ENCODE results near the gene MTR. TPM values are rescaled to one million over a fixed set of nuclear protein-coding genes. Genes with fewer than 3 reads are reported as not detected.

The MTR gene
- total and polyA plus RNA-seq, 9 of the 15 experiments (the other 6 are each of a cell fraction or from before 2014, with no cell fraction given) = 3.4 to 44.3 (median 20.3) TPM

DNA sequence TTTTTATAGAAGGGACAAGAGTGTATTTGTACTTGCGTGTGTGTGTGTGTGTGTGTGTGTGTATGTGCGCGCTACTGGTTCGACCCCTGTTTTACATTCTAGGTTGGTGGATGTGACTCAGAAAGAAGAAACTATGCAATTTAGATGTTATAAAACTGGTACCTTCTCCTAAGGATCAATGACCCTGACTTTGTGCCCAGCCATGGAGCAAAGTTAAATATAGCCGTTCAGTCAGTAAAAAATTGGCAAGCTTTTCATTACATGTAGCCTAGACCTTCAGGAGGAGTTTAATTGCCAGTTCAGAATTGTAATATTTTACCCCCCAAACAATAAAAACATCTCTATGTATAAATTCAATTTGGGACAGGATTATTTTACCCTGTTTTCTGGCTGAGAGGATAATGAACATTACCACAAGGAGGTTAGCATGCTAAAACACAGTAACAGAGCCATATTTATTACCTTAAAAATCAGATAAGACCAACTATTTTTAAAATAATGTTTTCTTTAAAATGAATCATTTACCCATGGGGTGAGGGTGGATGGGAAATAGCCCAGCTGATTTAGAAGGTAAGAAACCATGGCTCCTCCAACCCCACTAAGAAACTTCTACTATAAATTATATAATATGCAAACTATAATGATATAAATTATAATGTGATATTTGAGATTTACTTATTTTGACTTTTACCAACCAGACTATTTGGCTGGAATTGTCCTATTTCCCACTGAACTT is 33.5 kb upstream of the MTR start:
- no peak for ATAC-seq
- no peak for DNase-seq (ENCODE audit: extremely low read depth in 1 of 4, low spot score in 3 of 4)
- no peaks in the 10 kb centered on the region for H3K9me3 ChIP-seq (replicated peaks; ENCODE audit: control insufficient read depth, insufficient read depth, low read depth, low read length)
- H3K4me1 ChIP-seq (replicated peaks in 1 of 2; ENCODE audit: control insufficient read depth in 2 of 2, insufficient read depth in 2 of 2, low read length in 2 of 2) = peaks cover 0 to 3% of the 10 kb centered on the region in 2 experiments; a peak in 2 of 5 replicates
- intact Hi-C loops (cut with micrococcal nuclease) = loop anchor here (5.0 kb wide), 1 partner anchor 154 kb away; no protein-coding TSS in a partner anchor
- no peaks in the 10 kb centered on the region for H3K36me3 ChIP-seq (ENCODE audit: control insufficient read depth, insufficient read depth, low read length)
- FAIRE-seq = no peak
- WGBS (ENCODE audit: insufficient coverage, low coverage, missing lambda C conversion rate) = 72% methylated on average over 5 of the region's 5 CpGs
- no peaks in the 10 kb centered on the region for H4K20me1 ChIP-seq (replicated peaks; ENCODE audit: control insufficient read depth, insufficient read depth, low read length)
- CTCF ChIA-PET (ENCODE audit: low intra/inter-chr PET ratio) = no interaction called here
- no peak overlapping the region for H3K4me3 ChIP-seq
- in situ Hi-C loops (cut with MboI) = no loop called here
- H3K4me2 ChIP-seq (ENCODE audit: insufficient read depth, low read length) = no peak overlapping the region
- H3K27me3 ChIP-seq (ENCODE audit: control insufficient read depth in 2 of 2, insufficient read depth in 2 of 2, low read length in 2 of 2) = peaks cover 2 to 4% of the 10 kb centered on the region in 2 experiments; a peak in 2 of 5 replicates
- no TSS peak for BruUV-seq (replicated peaks)
- no peak overlapping the region for H3K27ac ChIP-seq (ENCODE audit: extremely low read depth, low read depth, low read length)
- H3K9me1 ChIP-seq (ENCODE audit: control insufficient read depth, insufficient read depth, low read length) = no peaks in the 10 kb centered on the region
- peak overlapping the region; percentile 12; the same call in 1 of the 2 replicates for H2AFZ ChIP-seq (ENCODE audit: low read depth, low read length)
- H3K9ac ChIP-seq (ENCODE audit: insufficient read depth in 1 of 2, low read depth in 2 of 2, low read length in 2 of 2) = no peak overlapping the region
- TF ChIP-seq EHMT2 (IDR thresholded peaks at IDR 0.05) = no peak
- POLR2A ChIA-PET = interaction anchor here (1.0 kb wide), 1 partner anchor 10 kb away, joined by 4 read pairs; no protein-coding TSS in a partner anchor
- no peaks in the 10 kb centered on the region for H3K79me2 ChIP-seq (ENCODE audit: control insufficient read depth, insufficient read depth, low read length)

DNA sequence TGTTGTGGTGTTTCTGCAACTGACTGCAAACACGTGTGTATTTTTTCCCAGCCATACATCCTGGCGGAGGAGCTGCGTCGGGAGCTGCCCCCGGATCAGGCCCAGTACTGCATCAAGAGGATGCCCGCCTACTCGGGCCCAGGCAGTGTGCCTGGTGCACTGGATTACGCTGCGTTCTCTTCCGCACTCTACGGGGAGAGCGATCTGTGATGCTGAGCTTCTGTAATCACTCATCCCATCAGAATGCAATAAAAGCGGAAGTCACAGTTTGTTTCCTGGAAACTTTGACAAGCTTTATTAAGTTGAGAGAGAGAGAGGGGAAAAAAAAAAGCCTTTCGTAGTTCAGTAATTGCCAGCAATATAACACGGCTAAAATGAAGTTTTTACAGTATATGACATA is 32.7 kb upstream of the MTR start:
- no peaks in the 10 kb centered on the region for H3K79me2 ChIP-seq (ENCODE audit: control insufficient read depth, insufficient read depth, low read length)
- intact Hi-C loops (cut with micrococcal nuclease) = loop anchor here (5.0 kb wide), 1 partner anchor 155 kb away; no protein-coding TSS in a partner anchor
- H3K27ac ChIP-seq (ENCODE audit: extremely low read depth, low read depth, low read length) = no peak overlapping the region
- DNase-seq (ENCODE audit: extremely low read depth in 1 of 4, low spot score in 3 of 4) = peak in 1 of 4 experiments; percentile 49
- peaks cover 2 to 7% of the 10 kb centered on the region in 2 experiments; a peak in 3 of 5 replicates for H3K27me3 ChIP-seq (ENCODE audit: control insufficient read depth in 2 of 2, insufficient read depth in 2 of 2, low read length in 2 of 2)
- in situ Hi-C loops (cut with MboI) = no loop called here
- no TSS peak for BruUV-seq (replicated peaks)
- H3K9me3 ChIP-seq (replicated peaks; ENCODE audit: control insufficient read depth, insufficient read depth, low read depth, low read length) = no peaks in the 10 kb centered on the region
- ATAC-seq = peak; percentile 68
- no peak overlapping the region for H3K4me2 ChIP-seq (ENCODE audit: insufficient read depth, low read length)
- ChIA-PET CTCF (ENCODE audit: low intra/inter-chr PET ratio) (interaction anchor here (0.6 kb wide), 1 partner anchor 153 kb away, joined by 4 read pairs; no protein-coding TSS in a partner anchor), POLR2A (interaction anchor here (1.0 to 1.5 kb wide), 2 partner anchors 9 to 13 kb away, joined by 3 to 4 read pairs; no protein-coding TSS in a partner anchor)
- no peaks in the 10 kb centered on the region for H3K9me1 ChIP-seq (ENCODE audit: control insufficient read depth, insufficient read depth, low read length)
- no peaks in the 10 kb centered on the region for H3K36me3 ChIP-seq (ENCODE audit: control insufficient read depth, insufficient read depth, low read length)
- no peak overlapping the region; a peak in 1 of 4 replicates for H3K9ac ChIP-seq (ENCODE audit: insufficient read depth in 1 of 2, low read depth in 2 of 2, low read length in 2 of 2)
- peaks cover 0 to 3% of the 10 kb centered on the region in 2 experiments; a peak in 2 of 5 replicates for H3K4me1 ChIP-seq (replicated peaks in 1 of 2; ENCODE audit: control insufficient read depth in 2 of 2, insufficient read depth in 2 of 2, low read length in 2 of 2)
- H4K20me1 ChIP-seq (replicated peaks; ENCODE audit: control insufficient read depth, insufficient read depth, low read length) = no peaks in the 10 kb centered on the region
- 22% methylated on average over 15 of the region's 15 CpGs for whole genome bisulfite sequencing (ENCODE audit: insufficient coverage, low coverage, missing lambda C conversion rate)
- no peak for FAIRE-seq
- peak overlapping the region; percentile 12 for H2AFZ ChIP-seq (ENCODE audit: low read depth, low read length)
- H3K4me3 ChIP-seq = no peak overlapping the region
- TF ChIP-seq POLR3G (IDR thresholded peaks at IDR 0.05; ENCODE audit: extremely low read depth, insufficient read length, insufficient replicate concordance) (no peak), GABPA (tag; conservative IDR thresholded peaks at IDR 0.05; ENCODE audit: low read depth) (peak; percentile 51), RBM22 (IDR thresholded peaks at IDR 0.05; ENCODE audit: low read depth, low read length, poor library complexity, severe bottlenecking) (no peak), PRPF4 (IDR thresholded peaks at IDR 0.05; ENCODE audit: insufficient read depth, low read depth, low read length, poor library complexity, severe bottlenecking) (no peak), MCM3 (IDR thresholded peaks at IDR 0.05) (no peak), OTX1 (CRISPR knock-in tag; IDR thresholded peaks at IDR 0.05) (no peak), ZNF696 (CRISPR knock-in tag; conservative IDR thresholded peaks at IDR 0.05) (no peak), HCFC1 (IDR thresholded peaks at IDR 0.05; ENCODE audit: low read depth, low read length) (no peak), ZNF436 (CRISPR knock-in tag; IDR thresholded peaks at IDR 0.05) (no peak), POLR2AphosphoS2 (IDR thresholded peaks at IDR 0.05; ENCODE audit: low read length) (no peak)
- TF ChIP-seq, protein P1, sequence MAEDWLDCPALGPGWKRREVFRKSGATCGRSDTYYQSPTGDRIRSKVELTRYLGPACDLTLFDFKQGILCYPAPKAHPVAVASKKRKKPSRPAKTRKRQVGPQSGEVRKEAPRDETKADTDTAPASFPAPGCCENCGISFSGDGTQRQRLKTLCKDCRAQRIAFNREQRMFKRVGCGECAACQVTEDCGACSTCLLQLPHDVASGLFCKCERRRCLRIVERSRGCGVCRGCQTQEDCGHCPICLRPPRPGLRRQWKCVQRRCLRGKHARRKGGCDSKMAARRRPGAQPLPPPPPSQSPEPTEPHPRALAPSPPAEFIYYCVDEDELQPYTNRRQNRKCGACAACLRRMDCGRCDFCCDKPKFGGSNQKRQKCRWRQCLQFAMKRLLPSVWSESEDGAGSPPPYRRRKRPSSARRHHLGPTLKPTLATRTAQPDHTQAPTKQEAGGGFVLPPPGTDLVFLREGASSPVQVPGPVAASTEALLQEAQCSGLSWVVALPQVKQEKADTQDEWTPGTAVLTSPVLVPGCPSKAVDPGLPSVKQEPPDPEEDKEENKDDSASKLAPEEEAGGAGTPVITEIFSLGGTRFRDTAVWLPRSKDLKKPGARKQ (CRISPR knock-in tag; IDR thresholded peaks at IDR 0.05) = no peak

Data from K562 (cell line).